SK-N-MC (cell line): ENCODE measurements around the gene GHRH.

ENCODE experiments used
- DNase-seq: peaks from one replicate; pipeline ENCODE4 v3.0.0-alpha.2; 2011; ENCODE audit warnings: low read depth, low spot score
- H3K27ac ChIP-seq: fragments of 200-600 bp; sonication (generic); 2 replicates; pipeline ENCODE4 v1.5.1; 2016; ENCODE audit warnings: mixed run types
- H3K36me3 ChIP-seq: fragments of 200-600 bp; sonication (generic); 2 replicates; pipeline ENCODE4 v1.6.1; 2017; ENCODE audit warnings: antibody characterized with exemption, low read length, mixed read lengths; ENCODE audit not compliant: insufficient read depth
- H3K4me3 ChIP-seq: fragments of 200-600 bp; sonication (generic); 2 replicates; pipeline ENCODE4 v1.5.1; 2016
- H3K9ac ChIP-seq: fragments of 200-600 bp; sonication (generic); 2 replicates; pipeline ENCODE4 v1.8.0; 2017; ENCODE audit warnings: mixed run types, mixed read lengths; ENCODE audit not compliant: insufficient read length
- H3K9me3 ChIP-seq: fragments of 200-600 bp; sonication (generic); 2 replicates; pipeline ENCODE4 v1.6.1; 2017; ENCODE audit warnings: low read depth, mild to moderate bottlenecking, antibody characterized with exemption, low read length, moderate library complexity, mixed read lengths
- EZH2 ChIP-seq: fragments of 200-600 bp; sonication (generic); IDR thresholded peaks from one replicate; pipeline ENCODE4 v1.6.1; 2017; ENCODE audit warnings: antibody characterized with exemption
- FOXP2 ChIP-seq: optimal IDR thresholded peaks from 2 replicates; pipeline ENCODE3; 2011; ENCODE audit warnings: mild to moderate bottlenecking, moderate library complexity; ENCODE audit not compliant: insufficient read depth; ENCODE audit errors: extremely low read length, control extremely low read depth
- POLR2AphosphoS5 ChIP-seq: IDR thresholded peaks from 2 replicates; pipeline ENCODE4 v1.6.1; 2012; ENCODE audit warnings: mild to moderate bottlenecking, low read depth, low read length, borderline replicate concordance

GHRH gene

DNA sequence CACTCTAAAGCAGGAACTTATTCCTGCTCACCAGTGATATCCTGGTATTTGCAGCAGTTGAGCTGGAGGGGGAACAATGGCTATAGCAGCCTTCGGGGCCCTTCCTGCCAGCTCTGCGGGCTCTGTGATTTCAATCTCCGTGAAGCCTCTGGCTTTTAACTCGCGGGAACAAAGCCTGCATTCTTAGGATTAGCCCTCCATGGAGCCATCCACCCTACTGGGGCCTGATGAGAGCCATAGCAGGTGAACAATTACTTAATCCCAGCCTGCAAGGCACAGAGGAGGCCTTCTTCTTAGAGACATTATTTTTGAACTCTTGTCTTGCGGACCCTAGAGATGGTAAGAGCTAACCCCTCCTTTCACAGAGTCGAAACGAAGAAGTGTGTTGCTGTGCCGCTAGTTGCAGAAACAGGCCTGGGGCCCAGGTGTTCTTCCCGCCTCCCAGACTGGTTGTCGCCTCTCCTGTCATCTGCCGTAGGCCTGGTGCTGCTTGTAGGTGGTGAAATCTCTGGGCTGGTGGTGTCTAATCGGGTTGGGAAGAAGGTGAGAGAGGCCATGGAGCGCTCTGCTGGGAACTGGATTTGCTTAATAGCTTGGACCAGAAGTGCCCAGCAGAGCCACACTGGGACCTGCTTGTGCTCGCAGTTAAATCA lies 9.7 kb downstream of the GHRH start:
- Histone ChIP-seq H3K9me3 (no peaks in the 10 kb centered on the region), H3K9ac (no peak overlapping the region), H3K4me3 (no peak overlapping the region), H3K36me3 (no peaks in the 10 kb centered on the region), H3K27ac (no peak overlapping the region)
- no peak for DNase-seq
- no peak for TF ChIP-seq EZH2

DNA sequence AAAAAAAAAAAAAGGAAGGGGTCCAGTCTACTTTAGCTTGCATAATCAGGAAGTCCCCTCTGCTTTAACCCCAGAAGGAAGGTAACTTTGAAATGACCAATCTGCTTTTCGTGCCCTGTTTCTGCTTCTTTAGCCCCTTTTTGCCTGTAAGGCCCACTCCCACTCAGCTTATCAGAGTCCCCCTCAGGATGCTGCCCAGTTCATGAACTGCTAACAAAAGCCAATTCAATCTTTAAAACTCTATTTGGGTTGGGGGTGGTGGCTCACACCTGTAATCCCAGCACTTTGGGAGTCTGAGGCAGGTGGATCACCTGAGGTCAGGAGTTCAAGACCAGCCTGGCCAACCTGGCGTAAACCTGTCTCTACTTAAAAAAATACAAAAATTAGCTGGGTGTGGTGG lies 12.3 kb downstream of the GHRH start:
- Histone ChIP-seq H3K9ac (no peak overlapping the region), H3K9me3 (no peaks in the 10 kb centered on the region), H3K4me3 (no peak overlapping the region), H3K27ac (no peak overlapping the region), H3K36me3 (no peaks in the 10 kb centered on the region)
- DNase-seq, result no peak
- no peak for TF ChIP-seq POLR2AphosphoS5
- TF ChIP-seq EZH2, result no peak

DNA sequence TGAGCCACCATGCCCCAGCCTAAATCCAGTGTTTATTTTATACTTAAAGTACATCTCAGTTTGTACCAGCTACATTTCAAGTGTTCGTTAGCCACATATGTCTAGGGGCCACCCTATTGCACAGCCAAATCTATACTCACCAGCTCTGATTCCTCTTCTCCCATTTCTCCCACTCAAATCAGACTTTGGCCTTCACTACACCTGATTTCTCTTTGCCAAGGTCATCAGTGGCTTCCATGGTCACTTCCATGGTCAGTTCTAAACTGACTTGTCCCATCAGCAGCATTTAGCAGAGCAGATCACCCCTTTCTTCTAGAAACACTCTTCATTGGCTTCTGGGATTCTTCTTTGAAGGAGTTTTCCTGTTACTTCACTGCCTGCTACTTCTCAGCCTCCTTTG lies 14.1 kb downstream of the GHRH start:
- Histone ChIP-seq H3K4me3 (no peak overlapping the region), H3K9ac (no peak overlapping the region), H3K9me3 (no peaks in the 10 kb centered on the region), H3K27ac (no peak overlapping the region), H3K36me3 (peaks cover 7% of the 10 kb centered on the region)
- TF ChIP-seq EZH2 (no peak), POLR2AphosphoS5 (no peak), FOXP2 (no peak)
- DNase-seq, result no peak

DNA sequence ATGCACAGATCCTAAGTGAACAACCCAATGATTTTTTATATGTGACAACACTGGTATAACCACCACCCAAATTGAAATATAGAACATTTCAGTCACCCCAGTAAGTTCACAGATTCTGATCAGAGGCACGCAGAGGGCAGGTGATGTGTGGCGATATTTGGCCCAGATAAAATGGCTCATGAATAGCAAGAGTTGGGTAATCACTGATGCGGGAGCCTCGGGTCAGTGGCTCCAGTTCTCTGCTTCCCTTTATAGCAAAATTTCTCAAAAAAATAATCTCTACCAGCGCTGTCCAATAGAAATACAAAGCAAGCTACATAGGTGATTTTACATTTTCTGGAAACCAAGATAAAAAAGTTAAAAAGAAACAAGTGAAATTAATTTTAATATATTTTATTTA lies 14.9 kb downstream of the GHRH start:
- Histone ChIP-seq H3K36me3 (peaks cover 15% of the 10 kb centered on the region), H3K27ac (no peak overlapping the region), H3K9me3 (no peaks in the 10 kb centered on the region), H3K9ac (no peak overlapping the region), H3K4me3 (no peak overlapping the region)
- DNase-seq, result no peak
- no peak for TF ChIP-seq EZH2
- TF ChIP-seq FOXP2, result no peak

DNA sequence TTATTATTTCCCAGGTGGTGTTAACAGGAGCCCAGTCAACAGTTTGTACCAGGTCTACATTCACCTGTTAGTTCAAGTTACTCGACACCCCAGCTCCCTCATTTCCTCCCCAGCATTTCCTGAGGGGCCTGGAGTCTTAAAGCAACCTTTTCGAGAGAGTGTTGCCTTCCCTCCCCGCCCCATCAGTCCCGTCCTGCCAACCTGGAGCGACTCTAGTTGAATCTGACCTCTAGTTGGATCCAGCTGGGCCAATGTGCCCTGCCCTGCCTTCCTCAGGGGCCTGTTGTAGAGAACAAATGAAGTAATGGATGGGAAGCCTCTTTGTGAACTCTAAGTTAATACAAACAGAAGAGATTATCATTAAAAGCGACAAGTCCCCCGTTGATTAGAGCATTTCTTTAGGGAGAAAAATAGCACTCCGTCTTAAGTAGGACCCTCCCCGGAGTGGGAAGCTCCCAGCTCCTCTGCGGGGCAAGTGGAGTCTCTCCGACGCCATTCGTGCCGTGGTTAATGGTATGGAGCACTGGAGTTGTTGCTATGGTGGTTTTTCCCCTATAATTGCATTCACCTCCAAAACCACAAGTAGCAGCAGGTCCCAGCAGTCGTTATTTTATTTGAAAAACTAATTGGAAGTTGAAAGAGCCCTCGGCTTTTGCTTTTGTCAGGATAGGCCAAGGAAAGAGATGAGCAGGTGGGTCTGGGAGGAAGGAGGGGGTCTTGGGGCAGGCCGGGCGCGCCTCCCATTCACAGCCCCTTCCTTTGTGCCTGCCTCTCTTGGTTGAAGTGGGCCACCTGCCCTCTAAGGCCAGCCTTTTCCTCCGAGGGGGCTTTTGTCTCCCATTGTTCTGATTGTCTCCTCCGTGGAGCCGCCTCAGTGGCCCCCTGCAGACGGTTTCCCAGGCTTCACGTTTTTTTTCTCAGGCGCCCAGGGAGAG lies 16.1 kb downstream of the GHRH start:
- TF ChIP-seq POLR2AphosphoS5 (no peak; the same call in 1 of the 2 replicates), EZH2 (no peak), FOXP2 (no peak)
- DNase-seq, result no peak
- Histone ChIP-seq H3K9me3 (no peaks in the 10 kb centered on the region), H3K9ac (no peak overlapping the region), H3K27ac (no peak overlapping the region), H3K4me3 (no peak overlapping the region), H3K36me3 (peaks cover 28% of the 10 kb centered on the region)

DNA sequence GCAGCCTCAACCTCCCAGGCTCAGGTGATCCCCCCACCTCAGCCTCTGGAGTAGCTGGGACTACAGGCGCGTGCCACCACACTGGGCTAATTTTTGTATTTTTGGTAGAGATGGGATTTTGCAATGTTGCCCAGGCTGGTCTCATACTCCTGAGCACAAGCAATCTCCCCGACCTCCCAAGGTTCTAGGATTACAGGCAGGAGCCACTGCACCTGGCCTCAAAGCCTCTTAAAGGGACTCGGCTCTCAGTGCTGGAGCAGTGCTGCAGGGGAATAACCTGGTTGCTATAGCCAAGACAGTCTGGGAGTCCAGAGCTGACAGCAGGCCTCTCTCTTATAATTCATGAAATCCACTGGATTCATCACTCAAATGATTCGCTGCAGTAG lies 17.0 kb downstream of the GHRH start:
- Histone ChIP-seq H3K9ac (no peak overlapping the region), H3K27ac (no peak overlapping the region)

DNA sequence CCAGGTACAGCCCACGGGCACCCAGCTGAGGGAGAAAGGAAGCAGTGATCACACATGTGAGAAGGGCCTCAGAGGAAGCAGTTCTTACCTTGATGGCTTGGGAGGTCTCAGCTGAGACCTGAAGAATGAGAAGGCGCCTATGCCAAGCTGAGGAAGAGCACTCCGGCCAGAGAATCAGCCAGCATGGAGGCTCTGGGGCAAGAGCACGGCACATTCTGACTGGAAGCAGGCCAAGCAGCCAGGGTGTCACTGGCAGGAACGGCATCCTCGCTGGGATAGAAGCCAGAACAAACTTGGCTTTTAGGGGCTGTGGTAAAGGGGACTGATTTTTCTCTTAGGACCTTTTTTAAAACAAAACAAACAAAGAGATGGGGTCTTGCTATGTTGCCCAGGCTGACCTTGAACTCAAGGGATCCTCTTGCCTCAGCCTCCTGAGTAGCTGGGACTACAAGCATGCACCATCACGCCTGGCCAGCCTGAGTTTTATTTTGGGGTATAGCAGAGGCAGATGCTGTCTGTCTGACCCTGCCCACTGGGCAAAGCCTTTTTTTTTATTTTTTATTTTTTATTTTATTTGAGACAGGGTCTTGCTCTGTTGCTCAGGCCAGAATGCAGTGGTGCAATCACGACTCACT lies 17.6 kb downstream of the GHRH start:
- H3K9ac ChIP-seq, result no peak overlapping the region
- TF ChIP-seq EZH2, result no peak
- TF ChIP-seq FOXP2, result no peak
- TF ChIP-seq POLR2AphosphoS5, result no peak
- no peak for DNase-seq
- peaks cover 42% of the 10 kb centered on the region for H3K36me3 ChIP-seq
- H3K27ac ChIP-seq, result no peak overlapping the region
- H3K9me3 ChIP-seq, result no peaks in the 10 kb centered on the region
- H3K4me3 ChIP-seq, result no peak overlapping the region

More for the DNA sequence above, 17.0 kb downstream of the GHRH start:
- TF ChIP-seq FOXP2 (no peak), POLR2AphosphoS5 (no peak), EZH2 (no peak)
- Histone ChIP-seq H3K9me3 (no peaks in the 10 kb centered on the region), H3K36me3 (peaks cover 37% of the 10 kb centered on the region), H3K4me3 (no peak overlapping the region)
- no peak for DNase-seq

DNA sequence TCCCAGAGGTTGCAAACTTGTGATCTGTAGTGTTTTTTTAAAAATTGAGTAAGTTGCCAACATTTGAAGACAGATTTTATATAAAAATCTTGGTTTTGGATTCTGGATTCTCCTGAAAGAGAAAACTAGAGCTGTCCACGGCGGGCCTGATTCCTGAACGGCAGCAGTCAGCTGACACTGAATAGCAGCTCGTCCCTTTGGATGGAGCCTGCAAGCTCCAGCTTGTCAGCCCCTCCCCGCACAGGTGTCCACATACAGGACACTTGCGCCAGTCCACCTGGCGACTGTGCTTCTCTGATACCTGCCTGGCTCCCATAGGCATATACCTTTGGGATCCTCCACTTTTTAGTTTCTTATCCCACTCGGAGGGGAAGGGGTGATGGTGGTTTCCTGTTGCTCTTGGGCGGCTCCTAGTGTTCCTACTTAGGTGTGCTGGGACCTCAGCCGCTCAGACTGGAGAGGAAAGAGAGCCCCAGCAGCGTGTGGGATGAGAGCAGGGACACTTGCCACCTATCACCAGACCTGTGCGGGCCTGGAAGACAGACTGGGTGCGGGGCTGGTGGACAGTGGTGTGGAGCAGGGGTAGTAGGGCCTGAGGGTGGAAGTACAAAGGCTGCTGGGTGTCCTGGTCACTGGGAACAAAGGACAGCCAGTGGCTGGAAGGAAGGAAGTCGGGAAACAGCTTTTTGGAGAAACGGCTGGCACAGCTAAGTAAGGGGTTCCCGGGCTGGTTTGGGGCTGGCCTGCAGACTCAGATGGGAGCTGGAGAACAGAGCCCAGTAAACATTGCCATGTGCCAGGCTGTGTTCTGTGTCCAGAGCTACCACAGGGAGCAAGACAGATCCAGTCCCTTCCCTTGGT lies 18.3 kb downstream of the GHRH start:
- peaks cover 49% of the 10 kb centered on the region for H3K36me3 ChIP-seq
- no peak overlapping the region for H3K4me3 ChIP-seq
- H3K9me3 ChIP-seq, result no peaks in the 10 kb centered on the region
- DNase-seq, result no peak
- no peak overlapping the region for H3K27ac ChIP-seq
- no peak overlapping the region for H3K9ac ChIP-seq
- TF ChIP-seq FOXP2 (no peak), EZH2 (no peak), POLR2AphosphoS5 (no peak)
